ENCODE results near the gene NTM.

The NTM gene

GRCh38 chr11:131601586-131601985 is 231.2 kb downstream of the NTM start:
- DNase-seq (ENCODE audit: low read depth, low spot score) = no peak

- no peak for DNase-seq (ENCODE audit: low read depth, low spot score)
Measured at GRCh38 chr11:131602431-131602830, 232.0 kb downstream of the NTM start.

GRCh38 chr11:131606811-131607335 is 236.5 kb downstream of the NTM start:
- DNase-seq (ENCODE audit: low read depth, low spot score) = no peak

DNA sequence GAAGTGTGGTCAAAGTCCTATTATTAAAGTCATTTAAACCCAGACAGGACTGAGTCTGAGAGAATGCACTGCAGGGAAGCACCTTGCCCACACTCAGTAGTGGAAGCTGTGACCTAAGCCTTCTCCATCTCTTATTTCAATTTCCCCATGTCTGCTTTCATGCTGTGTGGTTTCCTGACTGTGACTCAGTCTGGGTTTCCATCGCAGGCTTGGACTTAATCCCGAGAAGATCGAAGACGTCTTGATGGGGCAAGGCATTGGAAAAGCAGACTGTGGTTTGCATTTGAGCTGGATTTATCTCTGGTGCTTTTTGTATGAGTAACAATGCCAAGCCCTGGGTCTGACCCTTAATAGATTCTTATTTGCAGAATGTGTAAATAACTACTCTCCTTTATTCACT is 238.9 kb downstream of the NTM start:
- no peak for DNase-seq (ENCODE audit: low read depth, low spot score)

GRCh38 chr11:131609921-131610320 is 239.5 kb downstream of the NTM start:
- no peak for DNase-seq (ENCODE audit: low read depth, low spot score)

GRCh38 chr11:131611322-131611721 is 240.9 kb downstream of the NTM start:
- DNase-seq (ENCODE audit: low read depth, low spot score) = no peak

DNA sequence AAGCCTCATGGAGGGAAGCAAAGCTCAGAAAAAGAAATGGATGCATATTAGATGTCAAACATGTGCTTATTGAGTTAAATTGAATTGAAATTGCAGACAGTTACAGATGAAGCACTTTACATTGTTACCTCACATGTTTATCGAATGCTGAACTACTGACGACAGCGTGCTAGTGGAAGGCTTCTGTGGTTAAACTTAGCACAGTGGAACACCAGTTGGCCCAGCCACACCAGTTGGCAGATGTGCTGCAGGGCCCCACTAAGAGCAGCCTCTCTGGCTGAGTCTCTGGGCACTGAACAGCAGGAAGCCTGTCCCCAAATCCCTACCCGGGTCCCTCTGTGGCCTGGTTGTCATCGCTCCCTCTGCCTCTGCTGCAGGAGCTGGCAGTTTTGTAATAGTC is 242.1 kb downstream of the NTM start:
- DNase-seq (ENCODE audit: low read depth, low spot score) = no peak

DNA sequence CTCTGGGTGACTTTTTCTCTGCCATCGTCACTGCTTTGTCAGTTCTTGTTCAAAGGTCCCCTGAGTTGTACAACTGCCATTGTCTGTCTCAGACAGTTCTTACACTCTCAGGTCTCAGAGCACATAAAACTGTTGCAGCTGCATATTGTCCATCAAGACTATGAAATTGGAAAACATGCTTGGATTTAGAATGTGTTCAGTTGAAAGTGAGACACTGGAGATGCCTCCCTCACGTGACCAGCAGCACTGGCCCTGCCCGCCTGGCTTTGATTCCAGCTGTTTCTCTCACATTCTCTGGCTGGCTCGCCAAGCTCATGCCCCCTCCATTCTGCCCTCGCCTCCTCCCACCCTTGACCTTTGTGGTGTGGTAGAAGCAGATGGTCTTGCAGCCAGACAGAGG is 244.2 kb downstream of the NTM start:
- no peak for DNase-seq (ENCODE audit: low read depth, low spot score)

GRCh38 chr11:131615611-131616010 is 245.2 kb downstream of the NTM start:
- no peak for DNase-seq (ENCODE audit: low read depth, low spot score)

GRCh38 chr11:131616481-131617140 is 246.2 kb downstream of the NTM start:
- no peak for DNase-seq (ENCODE audit: low read depth, low spot score)

GRCh38 chr11:131618201-131618600 is 247.8 kb downstream of the NTM start:
- DNase-seq (ENCODE audit: low read depth, low spot score) = no peak

DNA sequence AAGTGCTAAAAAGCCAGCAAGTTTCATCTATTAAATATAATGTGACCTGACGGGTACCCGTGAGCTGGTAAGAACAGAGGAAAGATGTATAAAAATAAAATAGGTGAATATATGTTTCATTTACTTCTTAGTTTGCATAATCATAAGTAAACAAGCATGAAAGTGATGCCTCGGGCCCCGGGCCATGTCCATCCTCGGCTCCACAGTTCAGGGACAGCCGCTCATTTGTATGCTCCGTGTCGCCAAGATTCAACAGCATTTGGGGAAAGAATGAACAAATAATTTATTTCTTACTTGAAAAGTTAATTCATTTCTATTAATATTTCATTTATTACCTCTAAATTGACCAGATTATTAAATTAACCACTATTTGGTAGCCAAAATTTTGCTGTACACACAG is 251.8 kb downstream of the NTM start:
- no peak for DNase-seq (ENCODE audit: low read depth, low spot score)

- DNase-seq (ENCODE audit: low read depth, low spot score) = no peak
Measured at GRCh38 chr11:131624531-131624930, 254.1 kb downstream of the NTM start.

DNA sequence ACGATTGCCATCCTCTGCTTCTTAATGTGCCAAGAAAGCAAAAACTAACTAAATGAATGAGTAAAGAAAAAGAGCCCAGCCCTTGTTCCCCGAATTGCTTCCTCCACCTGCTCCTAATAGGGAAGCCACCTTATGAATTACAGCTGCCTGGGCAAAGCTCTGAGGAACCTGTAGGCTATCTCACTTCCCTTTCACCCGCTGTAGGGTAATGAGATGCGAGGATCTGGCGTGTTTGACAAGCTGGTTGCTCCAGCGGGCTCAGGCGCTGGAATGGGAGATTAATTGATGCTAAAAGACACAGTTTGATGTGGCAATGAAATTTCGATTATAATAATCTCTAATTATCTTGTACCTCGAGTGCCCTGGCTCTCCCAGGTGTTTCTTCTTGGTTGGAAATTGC is 256.4 kb downstream of the NTM start:
- no peak for DNase-seq (ENCODE audit: low read depth, low spot score)

- no peak for DNase-seq (ENCODE audit: low read depth, low spot score)
Measured at GRCh38 chr11:131628739-131629138, 258.3 kb downstream of the NTM start.

DNA sequence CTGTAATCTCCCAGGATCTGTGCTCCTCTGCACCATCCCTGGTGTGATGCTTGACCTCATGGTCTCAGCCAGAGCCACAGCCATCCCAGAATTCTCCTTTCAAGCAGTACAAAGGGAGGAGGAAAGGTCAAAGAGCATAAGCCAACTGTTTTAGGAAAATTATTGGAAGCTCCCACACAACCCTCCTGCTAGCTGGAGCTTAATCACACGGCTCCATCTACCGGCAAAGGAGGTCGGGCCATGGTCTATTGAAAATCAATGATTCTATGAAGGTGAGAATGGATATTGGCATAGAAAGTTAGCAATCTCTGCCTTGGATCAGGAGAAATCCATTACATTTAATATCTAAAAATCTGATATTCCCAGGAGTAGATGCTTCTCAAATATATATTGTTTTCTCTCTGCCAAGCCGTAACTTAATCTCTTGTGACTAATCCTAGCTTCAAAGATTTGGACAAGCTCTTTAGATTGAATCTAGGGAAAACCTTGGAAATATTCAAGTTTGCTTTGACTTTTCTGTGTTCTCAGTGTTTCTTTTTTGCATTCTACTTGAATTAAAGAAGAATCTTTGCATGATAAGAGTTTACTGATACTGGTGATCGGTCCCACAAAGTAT is 259.6 kb downstream of the NTM start:
- DNase-seq (ENCODE audit: low read depth, low spot score) = no peak

DNA sequence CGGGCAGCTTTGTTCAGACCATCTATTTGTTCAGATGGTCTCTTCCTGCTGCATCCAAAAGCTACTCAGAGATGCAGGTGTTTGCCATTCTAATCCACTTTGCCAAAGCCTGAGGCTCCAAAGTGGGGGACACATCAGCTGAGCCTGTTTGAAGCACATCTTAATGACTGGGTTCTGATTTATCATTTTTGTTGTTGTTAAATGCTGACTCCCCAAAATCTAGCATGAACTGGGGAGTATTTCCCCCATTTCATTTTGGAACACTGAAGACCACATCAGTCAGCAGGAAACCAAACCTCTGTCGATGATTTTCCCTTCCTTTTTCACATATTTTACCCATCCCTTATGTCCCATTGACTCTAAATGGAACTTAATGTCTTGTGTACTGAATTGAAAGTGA is 262.6 kb downstream of the NTM start:
- no peak for DNase-seq (ENCODE audit: low read depth, low spot score)

GRCh38 chr11:131633921-131634715 is 263.7 kb downstream of the NTM start:
- no peak for DNase-seq (ENCODE audit: low read depth, low spot score)

- no peak for DNase-seq (ENCODE audit: low read depth, low spot score)
Measured at GRCh38 chr11:131637469-131638175, 267.2 kb downstream of the NTM start.

GRCh38 chr11:131638889-131639288 is 268.5 kb downstream of the NTM start:
- no peak for DNase-seq (ENCODE audit: low read depth, low spot score)

- DNase-seq (ENCODE audit: low read depth, low spot score) = no peak
Measured at GRCh38 chr11:131640320-131640719, 269.9 kb downstream of the NTM start.

All from activated CD4-positive, CD25-positive, alpha-beta regulatory T cell treated with anti-CD3 and anti-CD28 coated beads, Interleukin-2, amount 50 U/mL, for 16 hours (primary cell).